Stimulated activated CD8-positive, alpha-beta memory T cell treated with anti-CD3 and anti-CD28 coated beads, Interleukin-4, amount 100 ng/mL, for 1 hour (primary cell): ENCODE measurements around the gene CRABP2.

Experiments
- DNase-seq, 2 donors: peaks; one replicate each; pipeline ENCODE4 v3.0.0-alpha.2; 2020; ENCODE audit warnings: low read depth in 2 of 2, low spot score in 1 of 2

Gene CRABP2

GRCh38 chr1:156691665-156692440, 13.5 kb downstream of the CRABP2 start:
- DNase-seq, result no peak

GRCh38 chr1:156691191-156691590, 14.2 kb downstream of the CRABP2 start:
- no peak for DNase-seq

GRCh38 chr1:156690675-156691036, 14.7 kb downstream of the CRABP2 start:
- DNase-seq, result no peak

GRCh38 chr1:156689953-156690674, 15.3 kb downstream of the CRABP2 start:
- no peak for DNase-seq

- peak; percentile 33 to 53 for DNase-seq
Observed at GRCh38 chr1:156689035-156689952, 16.1 kb downstream of the CRABP2 start.

- no peak for DNase-seq
Observed at GRCh38 chr1:156684227-156684782, 21.1 kb downstream of the CRABP2 start.

GRCh38 chr1:156682166-156682890, 23.1 kb downstream of the CRABP2 start:
- no peak for DNase-seq

- no peak for DNase-seq
Observed at GRCh38 chr1:156681196-156681960, 24.0 kb downstream of the CRABP2 start.

GRCh38 chr1:156680056-156680455, 25.3 kb downstream of the CRABP2 start:
- DNase-seq, result no peak

GRCh38 chr1:156677616-156678596, 27.5 kb downstream of the CRABP2 start:
- DNase-seq, result no peak

GRCh38 chr1:156676820-156677615, 28.4 kb downstream of the CRABP2 start, which contains the start of gene NES:
NES (minus strand) TSS chr1:156677407; CDS start chr1:156677264, 143 bp downstream.
- no peak for DNase-seq

- no peak for DNase-seq
Observed at GRCh38 chr1:156676114-156676819, 29.1 kb downstream of the CRABP2 start.

GRCh38 chr1:156675210-156676113, 29.9 kb downstream of the CRABP2 start:
- no peak for DNase-seq

GRCh38 chr1:156673387-156674121, 31.8 kb downstream of the CRABP2 start:
- DNase-seq, result no peak

GRCh38 chr1:156671804-156672203, 33.6 kb downstream of the CRABP2 start:
- DNase-seq, result no peak
